Pancreas (tissue), 10 donors: ENCODE measurements around the gene SORCS2. TPM values are rescaled to one million over a fixed set of nuclear protein-coding genes. Genes with fewer than 3 reads are reported as not detected.

Source experiments
- ATAC-seq, 4 donors: fragments of 200-7000 bp; cut with Tn5 transposase; one replicate each; pipeline versions ENCODE4 v1.8.0 to v1.9.1; 2020; ENCODE audit warnings: mild to moderate bottlenecking in 4 of 4, moderate library complexity in 4 of 4
- DNase-seq, 6 donors: peaks; one replicate each; pipeline ENCODE4 v3.0.0-alpha.2; 2020
- FAIRE-seq: peaks from 2 replicates; lab custom pipeline; 2012; peaks lifted over from hg19 to GRCh38; lab: Jason Lieb, UNC
- H3K27ac ChIP-seq, 4 donors: fragments of 200-600 bp; sonication (generic); 1 replicate in 3 of 4; 2 replicates in 1 of 4; pipeline versions ENCODE4 v1.5.0 to v1.8.0; 2020
- H3K27me3 ChIP-seq, 4 donors: fragments of 200-600 bp; one replicate each; pipeline ENCODE4 v1.8.0; 2021
- H3K36me3 ChIP-seq, 3 donors: fragments of 200-600 bp; sonication (generic) in 1 of 3; one replicate each; pipeline versions ENCODE4 v1.5.0 to v1.8.0; 2020 to 2021
- H3K4me1 ChIP-seq, 3 donors: fragments of 200-600 bp; one replicate each; pipeline ENCODE4 v1.8.0; 2021
- H3K4me3 ChIP-seq, 4 donors: fragments of 200-600 bp; sonication (generic) in 2 of 4; one replicate each; pipeline versions ENCODE4 v1.5.0 to v1.8.0; 2020 to 2021
- H3K9me3 ChIP-seq, 4 donors: fragments of 200-600 bp; one replicate each; pipeline ENCODE4 v1.8.0; 2021
- CTCF ChIP-seq, 4 donors: fragments of 200-600 bp; sonication (generic) in 3 of 4; IDR thresholded peaks; one replicate each; pipeline versions ENCODE4 v1.5.0 to v1.8.0; 2021; ENCODE audit warnings: antibody characterized with exemption in 4 of 4
- WGBS, 2 donors: extraction: QIAGEN DNeasy Blood & Tissue Kit; methylation state at CpG; one replicate each; pipeline ENCODE4 v1.1.7; 2013; 5-methylcytosine and 5-hydroxymethylcytosine counted together
- intact Hi-C, 3 donors: fragments of 100-400 bp; cut with DNase I; formaldehyde crosslinking; loops; one replicate each; pipeline versions ENCODE4 v1.11.1 to v1.14.2; 2022
- polyA plus RNA-seq, 2 donors: library from polyadenylated mRNA; stranded (reverse); fragments of 200-250 nt; gene quantifications; one replicate each; pipeline ENCODE4 v1.2.3, GENCODE V29; 2013
- total RNA-seq, 6 donors: library from RNA; stranded (reverse); fragmentation: NEBNext Ultra II Directional in 4 of 6; extraction: Animal tissue kit (Norgen Biotek cat#: 25700) in 4 of 6; gene quantifications; one replicate each; pipeline versions ENCODE4 v1.2.1 to v1.2.4, GENCODE V29; 2021 to 2023
- donor health status: healthy with polysubstance abuse.
- donor health status: DM: no; HTN: no; CAD: no; lungs with moderate emphysema.
- donor health status: DM: no; HTN: no; CAD: no.
- donor health status: control.
- donor health status: control.
- donor health status: Bipolar disorder and iron deficiency.
- donor health status: DM: yes; HTN: yes; CAD: no.
- donor health status: DM: no; HTN: no; CAD: no.
- donor health status: DM: no; HTN: no; CAD: no.
- donor health status: DM: yes; HTN: yes; CAD: no.

Gene SORCS2
- total and polyA plus RNA-seq, 8 donors, result 0.14 to 1.7 (median 0.42) TPM

GRCh38 chr4:7362862-7363430 is 170.6 kb downstream of the SORCS2 start:
- Histone ChIP-seq H3K36me3 (no peaks in the 10 kb centered on the region), H3K27me3 (no peaks in the 10 kb centered on the region), H3K27ac (no peak overlapping the region), H3K4me3 (no peak overlapping the region), H3K4me1 (no peaks in the 10 kb centered on the region), H3K9me3 (no peaks in the 10 kb centered on the region)
- FAIRE-seq, result no peak
- no peak for TF ChIP-seq CTCF (IDR thresholded peaks at IDR 0.05)
- 94 to 96% methylated on average over 4 of the region's 4 CpGs for WGBS, 2 donors
- intact Hi-C loops, result no loop called here
- no peak for ATAC-seq
- DNase-seq, result no peak

DNA sequence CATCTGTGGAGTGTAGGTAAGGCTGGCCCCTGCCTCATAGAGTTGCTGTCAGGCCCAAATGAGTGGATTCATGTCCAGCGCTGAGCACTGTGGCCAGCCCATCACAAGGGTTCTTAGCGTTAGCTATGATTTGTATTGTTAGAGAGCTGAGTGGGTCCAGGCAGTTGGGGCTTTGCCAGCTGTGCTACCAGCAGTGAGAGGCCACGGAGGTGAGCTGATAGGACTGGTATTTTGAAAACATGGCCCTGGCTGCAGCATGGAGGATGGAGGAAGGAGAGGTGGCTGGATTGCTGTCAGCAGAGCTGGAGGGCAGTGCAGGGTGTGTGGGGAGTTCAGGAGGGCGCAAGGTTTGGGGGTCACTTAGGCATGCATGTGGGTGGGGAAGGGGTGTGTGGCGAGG is 172.6 kb downstream of the SORCS2 start:
- Histone ChIP-seq H3K4me3 (no peak overlapping the region), H3K27me3 (peaks cover 0 to 7% (median 0%) of the 10 kb centered on the region in 4 donors), H3K36me3 (no peaks in the 10 kb centered on the region), H3K9me3 (no peaks in the 10 kb centered on the region), H3K27ac (no peak overlapping the region), H3K4me1 (no peaks in the 10 kb centered on the region)
- ATAC-seq (no peak), FAIRE-seq (no peak), DNase-seq (peak in 1 of 6 donors; percentile 26)
- intact Hi-C loops, result no loop called here
- TF ChIP-seq CTCF (IDR thresholded peaks at IDR 0.05), result no peak
- WGBS, 2 donors, result 52% methylated on average over 5 of the region's 5 CpGs

GRCh38 chr4:7365462-7366179 is 173.3 kb downstream of the SORCS2 start:
- Histone ChIP-seq H3K27ac (no peak overlapping the region), H3K36me3 (no peaks in the 10 kb centered on the region), H3K4me1 (no peaks in the 10 kb centered on the region), H3K4me3 (no peak overlapping the region), H3K9me3 (no peaks in the 10 kb centered on the region), H3K27me3 (peaks cover 0 to 7% (median 0%) of the 10 kb centered on the region in 4 donors)
- TF ChIP-seq CTCF (IDR thresholded peaks at IDR 0.05), result no peak
- intact Hi-C loops, result no loop called here
- WGBS, 2 donors, result 25 to 28% methylated on average over 22 of the region's 22 CpGs
- FAIRE-seq, result no peak
- peak in 2 of 6 donors; percentile 9 to 47 for DNase-seq
- peak in 3 of 4 donors; percentile 47 to 74 (median 53) for ATAC-seq

- DNase-seq, result peak in 1 of 6 donors; percentile 36
- no peak overlapping the region for H3K27ac ChIP-seq
- no peak overlapping the region for H3K4me3 ChIP-seq
- H3K27me3 ChIP-seq, result peaks cover 0 to 7% (median 0%) of the 10 kb centered on the region in 4 donors
- H3K4me1 ChIP-seq, result no peaks in the 10 kb centered on the region
- intact Hi-C loops, result no loop called here
- H3K36me3 ChIP-seq, result no peaks in the 10 kb centered on the region
- TF ChIP-seq CTCF (IDR thresholded peaks at IDR 0.05), result no peak
- H3K9me3 ChIP-seq, result no peaks in the 10 kb centered on the region
- 22 to 23% methylated on average over 11 of the region's 11 CpGs for WGBS, 2 donors
- FAIRE-seq, result no peak
- ATAC-seq, result no peak
These were observed 174.0 kb downstream of the SORCS2 start for GRCh38 chr4:7366180-7366945.
